Tibial nerve (tissue), 4 donors: ENCODE results near the gene ATP6V0D1. TPM values are rescaled to one million over a fixed set of nuclear protein-coding genes. Genes with fewer than 3 reads are reported as not detected.

Experiments
- DNase-seq, 2 donors: peaks; one replicate each; pipeline ENCODE4 v3.0.0-alpha.2; 2019; ENCODE audit warnings: low spot score in 2 of 2
- H3K27ac ChIP-seq, 4 donors: fragments of 200-600 bp; sonication (generic) in 3 of 4; one replicate each; pipeline ENCODE4 v1.5.1; 2017 to 2019; ENCODE audit warnings: mild to moderate bottlenecking in 1 of 4
- H3K27me3 ChIP-seq, 2 donors: fragments of 200-600 bp; sonication (generic) in 1 of 2; one replicate each; pipeline versions ENCODE4 v1.5.1 to v1.6.0; 2017 to 2019
- H3K36me3 ChIP-seq, 3 donors: fragments of 200-600 bp; sonication (generic); one replicate each; pipeline ENCODE4 v1.5.1; 2018 to 2019
- H3K4me1 ChIP-seq, 4 donors: fragments of 200-600 bp; sonication (generic) in 3 of 4; one replicate each; pipeline ENCODE4 v1.5.1; 2017 to 2019
- H3K4me3 ChIP-seq, 4 donors: fragments of 200-600 bp; sonication (generic) in 3 of 4; one replicate each; pipeline ENCODE4 v1.5.1; 2017 to 2019; ENCODE audit warnings: mild to moderate bottlenecking in 1 of 4, moderate library complexity in 1 of 4
- H3K9me3 ChIP-seq, 4 donors: fragments of 200-600 bp; sonication (generic) in 3 of 4; one replicate each; pipeline ENCODE4 v1.5.1; 2017 to 2019
- CTCF ChIP-seq, 5 experiments: fragments of 200-600 bp in 3 of 5; fragments of 450-650 bp in 2 of 5; sonication (generic) in 3 of 5; IDR thresholded peaks; one replicate each; pipeline ENCODE4 v1.5.1; 2016 to 2019; ENCODE audit warnings: antibody characterized with exemption in 5 of 5, mild to moderate bottlenecking in 3 of 5, moderate library complexity in 2 of 5
- EP300 ChIP-seq, 2 donors: sonication (generic); formaldehyde crosslinking; IDR thresholded peaks; one replicate each; pipeline ENCODE4 v1.6.1; 2017; ENCODE audit warnings: antibody characterized with exemption in 2 of 2, mild to moderate bottlenecking in 1 of 2
- POLR2A ChIP-seq, 2 donors: fragments of 450-650 bp; IDR thresholded peaks; one replicate each; pipeline ENCODE4 v1.6.1; 2017; ENCODE audit warnings: antibody characterized with exemption in 2 of 2, mild to moderate bottlenecking in 2 of 2, moderate library complexity in 2 of 2
- WGBS, 2 donors: methylation state at CpG; one replicate each; pipeline ENCODE4 v1.1.5; 2018; 5-methylcytosine and 5-hydroxymethylcytosine counted together
- total RNA-seq, 4 donors: library from RNA; depleted of rRNA; stranded (reverse); fragments of >200 nt; gene quantifications; one replicate each; pipeline ENCODE4 v1.1.0, GENCODE V29; 2016

ATP6V0D1 gene
- total RNA-seq, 4 donors from 2014 or later, result 55.1 to 113 (median 73.7) TPM

GRCh38 chr16:67428146-67428731, 52.7 kb downstream of the ATP6V0D1 start:
- TF ChIP-seq POLR2A (IDR thresholded peaks at IDR 0.05) (no peak), CTCF (IDR thresholded peaks at IDR 0.05) (peak; percentile 72 to 90 (median 77))
- H3K27me3 ChIP-seq, result peaks cover 0 to 10% of the 10 kb centered on the region in 2 donors

GRCh38 chr16:67426950-67427349, 54.0 kb downstream of the ATP6V0D1 start:
- 57 to 59% methylated on average over 7 of the region's 7 CpGs for WGBS, 2 donors
- Histone ChIP-seq H3K27ac (no peak overlapping the region), H3K4me1 (peaks cover 0 to 33% (median 11%) of the 10 kb centered on the region in 4 donors), H3K27me3 (peaks cover 0 to 10% of the 10 kb centered on the region in 2 donors), H3K36me3 (no peaks in the 10 kb centered on the region), H3K4me3 (no peak overlapping the region), H3K9me3 (no peaks in the 10 kb centered on the region)
- no peak for DNase-seq
- no peak for TF ChIP-seq CTCF (IDR thresholded peaks at IDR 0.05)
- TF ChIP-seq EP300 (IDR thresholded peaks at IDR 0.05), result no peak
- TF ChIP-seq POLR2A (IDR thresholded peaks at IDR 0.05), result no peak

More at GRCh38 chr16:67428146-67428731, 52.7 kb downstream of the ATP6V0D1 start:
- no peaks in the 10 kb centered on the region for H3K36me3 ChIP-seq
- 30 to 32% methylated on average over 11 of the region's 11 CpGs for WGBS, 2 donors
- H3K9me3 ChIP-seq, result no peaks in the 10 kb centered on the region
- DNase-seq, result peak; percentile 44 to 57
- H3K4me3 ChIP-seq, result no peak overlapping the region
- peaks cover 0 to 41% (median 12%) of the 10 kb centered on the region in 4 donors for H3K4me1 ChIP-seq
- H3K27ac ChIP-seq, result peak overlapping the region in 1 of 4 donors; percentile 73

- Histone ChIP-seq H3K9me3 (no peaks in the 10 kb centered on the region), H3K36me3 (no peaks in the 10 kb centered on the region), H3K4me1 (peaks cover 0 to 26% (median 5%) of the 10 kb centered on the region in 4 donors), H3K27me3 (peaks cover 0 to 10% of the 10 kb centered on the region in 2 donors), H3K4me3 (no peak overlapping the region), H3K27ac (no peak overlapping the region)
- no peak for TF ChIP-seq POLR2A (IDR thresholded peaks at IDR 0.05)
- no peak for TF ChIP-seq EP300 (IDR thresholded peaks at IDR 0.05)
- TF ChIP-seq CTCF (IDR thresholded peaks at IDR 0.05), result no peak
- DNase-seq, result no peak
- WGBS, 2 donors, result 86 to 88% methylated on average over 7 of the region's 7 CpGs
Measured at GRCh38 chr16:67426022-67426421, 54.9 kb downstream of the ATP6V0D1 start.

- no peak overlapping the region for H3K27ac ChIP-seq
- no peak for DNase-seq
- WGBS, 2 donors, result 74 to 79% methylated on average over 4 of the region's 4 CpGs
- H3K4me3 ChIP-seq, result no peak overlapping the region
- peaks cover 0 to 22% (median 3%) of the 10 kb centered on the region in 4 donors for H3K4me1 ChIP-seq
- TF ChIP-seq EP300 (IDR thresholded peaks at IDR 0.05) (no peak), POLR2A (IDR thresholded peaks at IDR 0.05) (no peak), CTCF (IDR thresholded peaks at IDR 0.05) (no peak)
- H3K27me3 ChIP-seq, result peaks cover 0 to 10% of the 10 kb centered on the region in 2 donors
- no peaks in the 10 kb centered on the region for H3K36me3 ChIP-seq
- H3K9me3 ChIP-seq, result no peaks in the 10 kb centered on the region
Measured at GRCh38 chr16:67425580-67425979, 55.4 kb downstream of the ATP6V0D1 start.

GRCh38 chr16:67425061-67425460, 55.9 kb downstream of the ATP6V0D1 start:
- no peaks in the 10 kb centered on the region for H3K36me3 ChIP-seq
- TF ChIP-seq EP300 (IDR thresholded peaks at IDR 0.05) (no peak), POLR2A (IDR thresholded peaks at IDR 0.05) (no peak), CTCF (IDR thresholded peaks at IDR 0.05) (no peak)
- no peaks in the 10 kb centered on the region for H3K9me3 ChIP-seq
- peaks cover 0 to 9% of the 10 kb centered on the region in 2 donors for H3K27me3 ChIP-seq
- no peak overlapping the region for H3K4me3 ChIP-seq
- peaks cover 0 to 17% (median 1%) of the 10 kb centered on the region in 4 donors for H3K4me1 ChIP-seq
- 21 to 41% methylated on average over 6 of the region's 6 CpGs for WGBS, 2 donors
- no peak for DNase-seq
- no peak overlapping the region for H3K27ac ChIP-seq
